HG02973 (cell line): Measurements from ENCODE around the gene WRAP53.

ENCODE experiments used
- ATAC-seq: cut with Tn5 transposase; IDR thresholded peaks from one replicate; pipeline ENCODE4 v1.9.1; 2021; ENCODE audit warnings: moderate library complexity; ENCODE audit not compliant: unreplicated experiment

WRAP53 gene

GRCh38 chr17:7740481-7741001 is 52.3 kb downstream of the WRAP53 start:
- no peak for ATAC-seq

- no peak for ATAC-seq
Observed at GRCh38 chr17:7742729-7743128, 54.5 kb downstream of the WRAP53 start.

- ATAC-seq: no peak
Observed at GRCh38 chr17:7744416-7744815, 56.1 kb downstream of the WRAP53 start.

GRCh38 chr17:7745748-7746470 is 57.6 kb downstream of the WRAP53 start:
- ATAC-seq: no peak

- ATAC-seq: no peak
Observed at GRCh38 chr17:7747635-7748071, 59.4 kb downstream of the WRAP53 start.

- ATAC-seq: no peak
Observed at GRCh38 chr17:7748076-7748775, 59.9 kb downstream of the WRAP53 start.

DNA sequence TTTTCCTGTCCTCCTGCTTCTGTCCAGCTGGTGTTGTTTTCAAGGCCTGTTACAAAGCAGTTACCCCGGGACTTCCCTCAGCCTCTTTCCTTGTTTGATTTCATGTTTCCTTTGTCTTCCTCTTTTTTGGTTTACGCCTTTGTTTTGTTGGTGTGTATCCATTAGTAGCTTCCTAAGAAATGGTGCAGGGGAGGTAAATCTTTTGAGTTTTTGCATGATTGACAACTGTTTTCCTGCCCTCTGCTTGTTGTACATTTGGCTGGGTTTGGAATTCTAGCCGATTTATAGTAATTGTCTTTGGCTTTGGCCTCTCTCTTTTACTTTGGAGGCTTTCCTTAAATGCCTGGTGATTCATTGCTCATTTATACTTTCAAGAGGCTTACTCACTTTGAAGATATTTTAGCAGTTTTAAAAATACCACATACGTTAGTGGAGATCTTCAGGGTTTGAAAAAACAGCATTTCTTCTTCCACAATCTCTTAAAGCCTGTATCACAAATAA is 62.1 kb downstream of the WRAP53 start:
- ATAC-seq: no peak
